HG02884 (cell line): ENCODE measurements around the gene MNT.

Source experiments
- ATAC-seq: cut with Tn5 transposase; IDR thresholded peaks from one replicate; pipeline ENCODE4 v1.9.1; 2021; ENCODE audit warnings: mild to moderate bottlenecking, moderate library complexity; ENCODE audit not compliant: unreplicated experiment

The MNT gene

GRCh38 chr17:2383628-2384167 is 17.2 kb downstream of the MNT start:
- ATAC-seq: no peak

GRCh38 chr17:2380950-2381649 is 19.8 kb downstream of the MNT start:
- no peak for ATAC-seq

GRCh38 chr17:2380226-2380922 is 20.5 kb downstream of the MNT start:
- ATAC-seq: no peak

- no peak for ATAC-seq
Observed at GRCh38 chr17:2379489-2380225, 21.2 kb downstream of the MNT start.

GRCh38 chr17:2378905-2379304 is 22.0 kb downstream of the MNT start:
- ATAC-seq: no peak

GRCh38 chr17:2377659-2378058 is 23.2 kb downstream of the MNT start:
- ATAC-seq: no peak

GRCh38 chr17:2376107-2376506 is 24.8 kb downstream of the MNT start:
- no peak for ATAC-seq

GRCh38 chr17:2375406-2375805 is 25.5 kb downstream of the MNT start:
- no peak for ATAC-seq

GRCh38 chr17:2374549-2375285 is 26.1 kb downstream of the MNT start:
- ATAC-seq: no peak

GRCh38 chr17:2373179-2373578 is 27.7 kb downstream of the MNT start:
- no peak for ATAC-seq

- no peak for ATAC-seq
Observed at GRCh38 chr17:2372681-2373080, 28.2 kb downstream of the MNT start.

- no peak for ATAC-seq
Observed at GRCh38 chr17:2372180-2372579, 28.7 kb downstream of the MNT start.

- no peak for ATAC-seq
Observed at GRCh38 chr17:2371183-2372130, 29.4 kb downstream of the MNT start.

- ATAC-seq: no peak
Observed at GRCh38 chr17:2370211-2370589, 30.7 kb downstream of the MNT start.

GRCh38 chr17:2369551-2370210 is 31.2 kb downstream of the MNT start:
- ATAC-seq: no peak

GRCh38 chr17:2369039-2369438 is 31.8 kb downstream of the MNT start:
- ATAC-seq: no peak

- no peak for ATAC-seq
Observed at GRCh38 chr17:2368359-2368758, 32.5 kb downstream of the MNT start.

- ATAC-seq: no peak
Observed at GRCh38 chr17:2366747-2367494, 33.9 kb downstream of the MNT start.

- ATAC-seq: no peak
Observed at GRCh38 chr17:2365132-2365531, 35.7 kb downstream of the MNT start.
